ENCODE measurements around the gene IGSF21. TPM values are rescaled to one million over a fixed set of nuclear protein-coding genes. Genes with fewer than 3 reads are reported as not detected.

The IGSF21 gene
- total RNA-seq, 1 experiment from 2014 or later = 5.2 TPM

- peaks cover 52% of the 10 kb centered on the region for H3K27me3 Mint-ChIP-seq (ENCODE audit: low read depth)
- Histone ChIP-seq H3K9me3 (ENCODE audit: control insufficient read depth, low read depth, low read length) (no peaks in the 10 kb centered on the region), H4K91ac (ENCODE audit: insufficient read length, low read depth, low read length) (no peak overlapping the region), H4K20me1 (ENCODE audit: control insufficient read depth, insufficient read depth, insufficient read length) (no peaks in the 10 kb centered on the region), H3K56ac (ENCODE audit: insufficient read length, low read depth, low read length) (no peak overlapping the region), H4K8ac (replicated peaks; ENCODE audit: insufficient read length, low read depth, low read length) (no peak overlapping the region), H3K27me3 (ENCODE audit: insufficient read depth, low read length) (no peaks in the 10 kb centered on the region), H3K79me2 (ENCODE audit: insufficient read depth, low read length) (no peaks in the 10 kb centered on the region), H3K4ac (ENCODE audit: low read depth, low read length) (no peak overlapping the region), H4K5ac (ENCODE audit: insufficient read length, low read depth, low read length) (no peak overlapping the region), H3K23ac (ENCODE audit: insufficient read length, low read depth, low read length) (no peak overlapping the region), H3T11ph (ENCODE audit: low read length) (no peak overlapping the region), H2BK20ac (ENCODE audit: low read depth, low read length, poor library complexity, severe bottlenecking) (no peak overlapping the region), H2AK5ac (ENCODE audit: insufficient read length, low read length) (no peak overlapping the region), H3K4me1 (ENCODE audit: insufficient read depth, low read length) (no peaks in the 10 kb centered on the region), H3K23me2 (ENCODE audit: insufficient read length, low read depth, low read length, poor library complexity, severe bottlenecking) (no peaks in the 10 kb centered on the region), H3K27ac (ENCODE audit: insufficient read length, low read depth, low read length) (no peak overlapping the region), H2AFZ (ENCODE audit: low read length) (no peak overlapping the region), H3K79me1 (ENCODE audit: insufficient read depth, low read depth, low read length, poor library complexity, severe bottlenecking) (no peaks in the 10 kb centered on the region), H2BK15ac (ENCODE audit: low read depth, low read length) (no peak overlapping the region), H3K14ac (ENCODE audit: insufficient read depth, low read length) (no peak overlapping the region), H2BK120ac (ENCODE audit: low read depth, low read length, poor library complexity, severe bottlenecking) (no peak overlapping the region), H3K18ac (ENCODE audit: insufficient read length, low read depth, low read length) (no peak overlapping the region), H3K4me2 (ENCODE audit: insufficient read depth, insufficient read length, low read length) (no peak overlapping the region), H2BK5ac (ENCODE audit: insufficient read length, low read length) (no peak overlapping the region), H3K9ac (ENCODE audit: extremely low read depth, insufficient read length, low read length) (no peak overlapping the region), H2BK12ac (ENCODE audit: insufficient read length, low read depth, low read length) (no peak overlapping the region)
- H3K4me1 Mint-ChIP-seq = peaks cover 10 to 19% of the 10 kb centered on the region in 2 experiments; a peak in 3 of 4 replicates
- H3K36me3 Mint-ChIP-seq (ENCODE audit: insufficient read depth in 1 of 3, low read depth in 3 of 3) = no peaks in the 10 kb centered on the region
- no peaks in the 10 kb centered on the region; a peak in 1 of 5 replicates for H3K9me3 Mint-ChIP-seq
- no peak overlapping the region for H3K4me3 Mint-ChIP-seq
- WGBS (ENCODE audit: extremely low coverage, insufficient read length, low lambda C conversion rate) = no CpG with 5 or more reads among the region's 7 CpGs
- no peak overlapping the region for H3K27ac Mint-ChIP-seq
- no peak for TF ChIP-seq CTCF (conservative IDR thresholded peaks at IDR 0.05)
- DNase-seq = no peak
Observed at GRCh38 chr1:18058981-18059605, 48.5 kb upstream of the IGSF21 start.

Data from H9 (cell line).